Endothelial cell of umbilical vein (primary cell): ENCODE measurements around the gene SYNE1. TPM values are rescaled to one million over a fixed set of nuclear protein-coding genes. Genes with fewer than 3 reads are reported as not detected.

ENCODE experiments used
- BruUV-seq: library from RNA; stranded (reverse); fragments of 400-500 nt; replicated peaks from 2 replicates; lab custom pipeline; 2021; lab: Mats Ljungman, UMichigan
- CTCF ChIA-PET: fragments of 300-600, 350-600 bp; sonication (Branson Sonifier 250); formaldehyde crosslinking; loops from one replicate; lab custom pipeline; 2021; ENCODE audit warnings: antibody characterized with exemption, inconsistent platforms; lab: Charles Lee
- POLR2A ChIA-PET: fragments of 300-600, 350-600 bp; sonication (Branson Sonifier 250); formaldehyde crosslinking; loops from one replicate; lab custom pipeline; 2021; ENCODE audit warnings: antibody characterized with exemption, inconsistent platforms; lab: Charles Lee
- DNase-seq: peaks from one replicate; pipeline ENCODE4 v3.0.0-alpha.2; 2011; ENCODE audit warnings: low read depth, low spot score
- FAIRE-seq: peaks from 2 replicates; lab custom pipeline; 2011; peaks lifted over from hg19 to GRCh38; lab: Jason Lieb, UNC
- H2AFZ ChIP-seq: 2 replicates; pipeline ENCODE4 v1.6.0; 2012; ENCODE audit warnings: low read depth, low read length, control low read depth, inconsistent platforms
- H3K27ac ChIP-seq: 2 replicates; pipeline ENCODE4 v1.5.1; 2011; ENCODE audit warnings: low read depth, mild to moderate bottlenecking, control low read depth, low read length, moderate library complexity; ENCODE audit not compliant: insufficient read depth
- H3K27me3 ChIP-seq, 2 experiments: 2 replicates each; pipeline versions ENCODE4 v1.6.0 to v1.6.1; 2011; ENCODE audit warnings: low read length in 2 of 2, mixed read lengths in 1 of 2; ENCODE audit not compliant: control insufficient read depth in 2 of 2, insufficient read depth in 2 of 2
- H3K36me3 ChIP-seq, 2 experiments: 2 replicates in 1 of 2; 3 replicates in 1 of 2; pipeline ENCODE4 v1.5.1; 2011; ENCODE audit warnings: low read length in 2 of 2, mild to moderate bottlenecking in 1 of 2, moderate library complexity in 1 of 2; ENCODE audit not compliant: control insufficient read depth in 2 of 2, insufficient read depth in 2 of 2; ENCODE audit errors: extremely low read depth in 1 of 2
- H3K4me1 ChIP-seq: 3 replicates; pipeline ENCODE4 v1.5.1; 2011; ENCODE audit warnings: mild to moderate bottlenecking, low read length; ENCODE audit not compliant: control insufficient read depth, insufficient read depth; ENCODE audit errors: extremely low read depth
- H3K4me2 ChIP-seq: 2 replicates; pipeline ENCODE4 v1.6.1; 2011; ENCODE audit warnings: low read length, control low read depth, mixed read lengths; ENCODE audit not compliant: insufficient read depth
- H3K4me3 ChIP-seq, 3 experiments: fragments of 200-600 bp in 1 of 3; sonication (generic), shearing (Covaris generic) in 1 of 3; replicated peaks in 1 of 3; 2 replicates each; pipeline ENCODE4 v1.5.1; 2011 to 2016; ENCODE audit warnings: control low read depth in 3 of 3, low read length in 3 of 3, mild to moderate bottlenecking in 2 of 3, inconsistent platforms in 1 of 3, low read depth in 1 of 3, moderate library complexity in 1 of 3; ENCODE audit not compliant: insufficient read depth in 1 of 3
- H3K79me2 ChIP-seq: 2 replicates; pipeline ENCODE4 v1.6.0; 2012; ENCODE audit warnings: low read length, inconsistent platforms; ENCODE audit not compliant: control insufficient read depth, insufficient read depth
- H3K9ac ChIP-seq: replicated peaks from 2 replicates; pipeline ENCODE3; 2011; ENCODE audit warnings: low read length, control low read depth; ENCODE audit not compliant: insufficient read depth; ENCODE audit errors: extremely low read depth
- H3K9me1 ChIP-seq: replicated peaks from 3 replicates; pipeline ENCODE4 v1.6.0; 2011; ENCODE audit warnings: mild to moderate bottlenecking, low read length; ENCODE audit not compliant: control insufficient read depth, insufficient read depth; ENCODE audit errors: extremely low read depth
- H3K9me3 ChIP-seq: replicated peaks from 2 replicates; pipeline ENCODE4 v1.5.1; 2012; ENCODE audit warnings: low read length, inconsistent platforms; ENCODE audit not compliant: control insufficient read depth, insufficient read depth
- H4K20me1 ChIP-seq: replicated peaks from 2 replicates; pipeline ENCODE3; 2011; ENCODE audit warnings: mild to moderate bottlenecking, low read length; ENCODE audit not compliant: control insufficient read depth, insufficient read depth; ENCODE audit errors: extremely low read depth
- EZH2 ChIP-seq: IDR thresholded peaks from 2 replicates; pipeline ENCODE4 v1.6.1; 2012; ENCODE audit warnings: borderline replicate concordance, low read depth, mild to moderate bottlenecking, moderate library complexity, low read length, inconsistent platforms; ENCODE audit not compliant: severe bottlenecking
- FOS ChIP-seq: IDR thresholded peaks from 2 replicates; pipeline ENCODE4 v1.6.1; 2011; ENCODE audit warnings: mild to moderate bottlenecking, low read length, moderate library complexity, borderline replicate concordance; ENCODE audit not compliant: insufficient read depth
- GATA2 ChIP-seq: IDR thresholded peaks from 2 replicates; pipeline ENCODE4 v1.7.0; 2011; ENCODE audit warnings: low read depth, mild to moderate bottlenecking, moderate library complexity, mixed read lengths, low read length; ENCODE audit not compliant: insufficient read length, insufficient read depth
- JUN ChIP-seq: IDR thresholded peaks from 2 replicates; pipeline ENCODE4 v1.6.1; 2011; ENCODE audit warnings: borderline replicate concordance, low read depth; ENCODE audit not compliant: insufficient read length, insufficient read depth
- MYC ChIP-seq: IDR thresholded peaks from one replicate; pipeline ENCODE4 v1.6.1; 2011; ENCODE audit warnings: mild to moderate bottlenecking, low read depth, low read length
- POLR2A ChIP-seq: IDR thresholded peaks from 2 replicates; pipeline ENCODE4 v1.6.1; 2012; ENCODE audit warnings: low read depth, mild to moderate bottlenecking, control low read depth, low read length
- POLR2AphosphoS5 ChIP-seq: IDR thresholded peaks from 2 replicates; pipeline ENCODE4 v1.6.1; 2012; ENCODE audit warnings: low read depth, mild to moderate bottlenecking, control low read depth, low read length, moderate library complexity; ENCODE audit not compliant: insufficient read depth
- dilution Hi-C: fragments of 300-500 bp; cut with MboI; formaldehyde crosslinking; loops from one replicate; pipeline ENCODE4 v1.15.0; 2019; ENCODE audit warnings: low sequenced_read_pairs; ENCODE audit not compliant: extremely low pct_ligation_motif_present
- intact Hi-C: fragments of 100-400 bp; cut with micrococcal nuclease; formaldehyde crosslinking; loops from one replicate; pipeline ENCODE4 v1.10.0; 2022
- polyA plus RNA-seq, 4 experiments: library from polyadenylated mRNA; depleted of rRNA in 3 of 4; stranded (reverse) in 3 of 4; unstranded in 1 of 4; fragments of >200 nt; gene quantifications; 2 replicates each; pipeline versions ENCODE4 v1.2.1 to v1.2.3, GENCODE V29; 2011 to 2012; ENCODE audit warnings: missing spikeins in 1 of 4
- total RNA-seq: library from RNA; stranded (reverse); gene quantifications from 2 replicates; pipeline ENCODE4 v1.2.3, GENCODE V29; 2021
- TF ChIP-seq, protein P1 (sequence below): IDR thresholded peaks from 2 replicates; pipeline ENCODE4 v1.6.1; 2011; ENCODE audit not compliant: insufficient read depth, insufficient read length
- TF ChIP-seq, protein P2 (sequence below), 2 donors: IDR thresholded peaks; 1 replicate in 1 of 2; 2 replicates in 1 of 2; pipeline ENCODE4 v1.5.1; 2011; ENCODE audit warnings: low read length in 2 of 2, mild to moderate bottlenecking in 2 of 2, moderate library complexity in 2 of 2, control low read depth in 1 of 2, inconsistent platforms in 1 of 2, low read depth in 1 of 2; ENCODE audit not compliant: insufficient read depth in 1 of 2; ENCODE audit errors: extremely low read depth in 1 of 2

The SYNE1 gene
- total and polyA plus RNA-seq, 2 donors (not counting 3 experiments of a cell fraction or from before 2014, with no cell fraction given): 26.5 to 52.3 TPM

DNA sequence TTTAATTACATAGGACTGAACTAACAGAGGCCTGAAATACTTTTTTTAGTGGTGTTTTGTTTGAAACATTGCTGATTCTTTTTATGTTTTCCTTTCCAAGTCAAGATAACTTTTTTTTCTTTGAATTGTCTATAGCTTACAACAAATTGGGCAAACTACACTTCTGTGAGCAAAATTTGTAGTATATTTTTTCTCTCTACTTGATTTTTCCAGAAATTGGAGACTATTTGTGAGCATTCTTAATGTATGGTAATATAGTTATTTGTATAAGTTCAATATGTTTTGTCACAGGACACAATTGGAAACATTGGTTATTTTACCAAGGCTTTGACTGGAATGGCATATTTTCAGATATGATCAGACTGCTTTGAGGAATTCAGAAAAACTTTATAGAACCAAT, 216.5 kb downstream of the SYNE1 start:
- FAIRE-seq (no peak), DNase-seq (no peak)
- Histone ChIP-seq H3K27ac (no peak overlapping the region), H3K9me1 (no peaks in the 10 kb centered on the region), H3K79me2 (no peaks in the 10 kb centered on the region), H4K20me1 (no peaks in the 10 kb centered on the region), H3K36me3 (no peaks in the 10 kb centered on the region), H3K9me3 (no peaks in the 10 kb centered on the region), H3K27me3 (no peaks in the 10 kb centered on the region), H2AFZ (no peak overlapping the region), H3K4me3 (no peak overlapping the region), H3K9ac (no peak overlapping the region), H3K4me2 (no peak overlapping the region), H3K4me1 (no peaks in the 10 kb centered on the region)
- no TSS peak for BruUV-seq
- TF ChIP-seq GATA2 (no peak), EZH2 (no peak), JUN (no peak), POLR2A (no peak), FOS (no peak), POLR2AphosphoS5 (no peak), MYC (no peak)
- TF ChIP-seq, protein P1, sequence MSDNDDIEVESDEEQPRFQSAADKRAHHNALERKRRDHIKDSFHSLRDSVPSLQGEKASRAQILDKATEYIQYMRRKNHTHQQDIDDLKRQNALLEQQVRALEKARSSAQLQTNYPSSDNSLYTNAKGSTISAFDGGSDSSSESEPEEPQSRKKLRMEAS: no peak
- TF ChIP-seq, protein P2, sequence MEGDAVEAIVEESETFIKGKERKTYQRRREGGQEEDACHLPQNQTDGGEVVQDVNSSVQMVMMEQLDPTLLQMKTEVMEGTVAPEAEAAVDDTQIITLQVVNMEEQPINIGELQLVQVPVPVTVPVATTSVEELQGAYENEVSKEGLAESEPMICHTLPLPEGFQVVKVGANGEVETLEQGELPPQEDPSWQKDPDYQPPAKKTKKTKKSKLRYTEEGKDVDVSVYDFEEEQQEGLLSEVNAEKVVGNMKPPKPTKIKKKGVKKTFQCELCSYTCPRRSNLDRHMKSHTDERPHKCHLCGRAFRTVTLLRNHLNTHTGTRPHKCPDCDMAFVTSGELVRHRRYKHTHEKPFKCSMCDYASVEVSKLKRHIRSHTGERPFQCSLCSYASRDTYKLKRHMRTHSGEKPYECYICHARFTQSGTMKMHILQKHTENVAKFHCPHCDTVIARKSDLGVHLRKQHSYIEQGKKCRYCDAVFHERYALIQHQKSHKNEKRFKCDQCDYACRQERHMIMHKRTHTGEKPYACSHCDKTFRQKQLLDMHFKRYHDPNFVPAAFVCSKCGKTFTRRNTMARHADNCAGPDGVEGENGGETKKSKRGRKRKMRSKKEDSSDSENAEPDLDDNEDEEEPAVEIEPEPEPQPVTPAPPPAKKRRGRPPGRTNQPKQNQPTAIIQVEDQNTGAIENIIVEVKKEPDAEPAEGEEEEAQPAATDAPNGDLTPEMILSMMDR (IDR thresholded peaks at IDR 0.05; ENCODE audit: extremely low read depth in 1 of 2, insufficient read depth in 1 of 2, low read depth in 1 of 2, low read length in 2 of 2): no peak
- intact Hi-C loops (no loop called here), dilution Hi-C loops (no loop called here)
- CTCF ChIA-PET: no interaction called here
- POLR2A ChIA-PET: no interaction called here
